ENCODE measurements around the gene COL12A1.

Gene COL12A1

DNA sequence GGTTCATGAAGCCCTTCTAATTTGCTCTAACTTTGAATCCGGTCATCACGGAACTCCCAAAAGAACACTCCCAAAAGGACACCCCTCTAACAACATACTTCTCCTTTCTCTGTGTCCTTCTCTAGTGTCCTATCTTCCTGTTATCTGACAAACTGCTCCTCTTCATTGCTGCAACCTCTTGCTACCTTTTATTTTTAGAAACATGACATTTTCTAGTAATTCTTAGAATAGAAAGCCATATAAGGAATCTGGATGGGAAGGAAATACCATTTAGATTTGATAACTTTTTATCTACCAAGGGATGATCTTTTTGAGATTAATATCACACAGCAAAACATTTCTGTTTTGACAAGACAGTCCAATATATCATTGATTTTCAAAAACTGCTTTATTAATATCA is 63.1 kb downstream of the COL12A1 start:
- no peak for DNase-seq

DNA sequence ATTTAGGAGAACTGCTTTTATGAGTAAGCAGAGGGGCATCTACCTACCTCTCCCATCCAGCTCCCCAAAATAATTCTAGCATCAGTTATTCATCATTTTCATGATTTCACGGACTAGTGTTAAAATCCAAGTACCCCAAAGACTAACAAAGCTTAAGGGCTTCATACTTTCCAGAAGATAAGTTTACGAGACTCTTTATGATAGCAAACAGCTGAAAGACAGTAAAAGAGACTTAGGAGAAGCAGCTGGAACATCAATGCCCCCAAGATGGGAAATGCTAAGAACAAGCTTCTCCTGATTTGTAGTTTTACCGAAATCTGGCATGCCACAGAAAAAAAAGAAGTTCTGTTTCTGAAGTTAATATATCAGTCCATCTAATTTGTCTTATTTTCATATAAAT is 70.0 kb downstream of the COL12A1 start:
- DNase-seq: no peak

DNA sequence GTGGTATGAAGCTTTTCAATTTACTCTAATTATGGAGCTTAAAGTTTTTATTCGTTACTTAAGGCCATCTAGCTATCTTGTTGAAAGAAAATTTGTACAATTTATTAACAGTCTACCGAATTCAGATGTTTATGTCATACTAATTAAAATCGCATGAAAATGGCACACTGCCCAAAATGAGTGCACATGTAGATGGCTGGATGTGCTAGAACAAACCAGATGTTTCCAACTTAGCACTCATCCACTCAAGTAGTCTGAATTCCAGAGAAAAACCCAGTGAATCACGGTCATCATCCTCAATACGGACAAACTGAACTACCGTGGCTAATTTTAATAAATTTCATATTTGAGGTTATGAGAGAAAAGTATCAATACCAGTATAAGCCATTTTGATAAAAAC is 70.4 kb downstream of the COL12A1 start:
- DNase-seq: no peak

DNA sequence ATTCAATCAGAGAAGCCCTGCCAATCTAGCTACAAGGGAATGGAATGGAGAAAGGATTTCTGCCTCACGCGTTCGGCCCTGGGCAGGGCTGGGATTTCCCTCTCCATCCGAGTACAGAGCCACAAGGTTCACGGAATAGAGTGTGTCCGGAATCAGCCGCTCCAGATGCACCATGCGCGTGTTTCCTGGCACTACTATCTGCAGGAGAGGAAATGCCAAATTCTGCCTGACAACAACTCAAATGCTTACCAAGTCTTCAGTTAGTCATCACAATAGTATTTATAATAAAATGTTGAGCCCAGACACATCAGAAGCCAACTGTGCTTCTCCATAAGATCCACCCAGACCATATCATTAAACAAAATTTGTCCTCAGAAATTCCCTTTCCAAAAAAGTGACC is 75.1 kb downstream of the COL12A1 start:
- DNase-seq: no peak

DNA sequence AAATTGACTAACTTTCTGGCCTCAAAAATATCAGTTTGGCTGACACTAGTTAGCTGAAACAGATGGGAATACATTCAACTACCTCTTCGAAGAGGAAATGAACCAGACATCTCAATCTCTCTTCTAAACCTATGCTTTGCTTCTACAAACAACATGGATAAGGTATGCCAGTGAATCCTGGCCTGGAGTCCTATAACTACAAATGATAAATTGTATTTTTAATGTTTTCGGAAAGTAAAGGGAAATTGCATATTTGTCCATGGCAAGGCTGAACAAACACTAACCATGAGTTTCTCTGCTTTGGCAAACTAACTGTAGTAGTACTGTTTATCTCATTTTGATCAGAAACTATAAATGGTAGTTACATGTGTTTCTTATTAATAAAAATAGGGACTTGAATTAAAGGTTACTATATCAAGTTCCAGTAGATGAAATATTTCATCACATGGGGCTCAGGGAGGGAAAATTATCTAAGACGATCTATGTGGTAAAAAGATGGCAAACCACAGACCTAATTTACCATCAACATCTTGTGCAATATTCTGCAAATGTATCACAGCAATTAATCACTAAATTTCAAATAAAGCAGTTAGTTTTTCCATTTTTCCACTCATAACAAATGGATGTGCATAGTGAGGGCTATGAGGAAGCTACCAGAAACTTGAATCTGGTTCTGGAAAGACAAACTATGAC is 76.8 kb downstream of the COL12A1 start:
- DNase-seq: no peak

DNA sequence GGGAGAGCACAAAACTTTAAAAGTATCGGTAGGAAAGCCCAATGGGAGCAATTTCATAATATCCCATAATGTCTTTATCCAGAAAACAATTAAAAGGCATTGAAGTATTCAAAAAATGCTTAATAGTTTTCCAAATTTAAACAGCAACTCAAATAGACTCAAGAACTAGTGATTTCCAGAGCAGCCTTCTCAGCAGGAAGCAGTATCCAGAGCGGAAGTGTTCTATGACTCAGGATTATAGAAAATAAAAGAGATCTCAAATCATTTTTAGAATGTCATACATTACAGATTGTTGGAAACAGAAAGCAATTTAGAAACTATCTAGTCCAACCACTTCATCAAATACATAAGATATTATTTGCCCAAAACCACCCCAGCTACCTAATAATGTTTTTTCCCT is 79.3 kb downstream of the COL12A1 start:
- DNase-seq: no peak

DNA sequence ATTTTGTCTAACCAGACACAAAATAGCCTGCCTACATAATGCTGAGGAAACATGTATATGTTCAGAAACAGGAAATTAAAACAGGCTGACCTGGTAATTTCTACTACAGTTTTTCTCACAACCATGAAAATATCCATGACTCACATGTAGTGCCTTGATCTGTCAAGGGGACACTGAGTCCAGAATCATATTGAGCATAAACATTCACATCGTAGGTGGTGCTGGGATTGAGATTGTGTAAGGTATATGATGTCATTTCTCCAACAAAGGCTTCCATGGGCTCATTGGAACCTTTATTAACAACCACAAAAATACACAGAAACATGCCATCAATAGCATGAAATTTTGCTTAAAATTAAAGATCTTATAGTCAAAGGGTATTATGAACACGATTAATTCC is 80.9 kb downstream of the COL12A1 start:
- DNase-seq: no peak

DNA sequence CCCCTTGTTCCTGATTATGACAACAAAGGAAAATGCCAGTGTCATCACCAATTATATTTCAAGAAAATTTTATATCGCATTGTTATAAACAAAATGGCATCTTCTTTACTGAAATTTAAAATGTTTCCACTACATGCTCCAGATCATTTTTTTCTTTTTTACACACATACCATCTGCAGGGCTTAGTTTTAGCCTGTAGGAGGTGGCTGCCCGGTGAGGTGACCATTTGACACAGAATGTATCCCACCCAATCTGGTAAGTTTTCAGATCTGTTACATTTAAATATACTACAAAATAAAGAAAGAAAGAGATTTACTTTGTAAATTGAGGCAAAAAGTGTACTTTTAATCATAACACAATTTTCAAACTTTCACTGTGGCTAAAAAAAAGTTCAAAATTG is 81.8 kb downstream of the COL12A1 start:
- DNase-seq: no peak

DNA sequence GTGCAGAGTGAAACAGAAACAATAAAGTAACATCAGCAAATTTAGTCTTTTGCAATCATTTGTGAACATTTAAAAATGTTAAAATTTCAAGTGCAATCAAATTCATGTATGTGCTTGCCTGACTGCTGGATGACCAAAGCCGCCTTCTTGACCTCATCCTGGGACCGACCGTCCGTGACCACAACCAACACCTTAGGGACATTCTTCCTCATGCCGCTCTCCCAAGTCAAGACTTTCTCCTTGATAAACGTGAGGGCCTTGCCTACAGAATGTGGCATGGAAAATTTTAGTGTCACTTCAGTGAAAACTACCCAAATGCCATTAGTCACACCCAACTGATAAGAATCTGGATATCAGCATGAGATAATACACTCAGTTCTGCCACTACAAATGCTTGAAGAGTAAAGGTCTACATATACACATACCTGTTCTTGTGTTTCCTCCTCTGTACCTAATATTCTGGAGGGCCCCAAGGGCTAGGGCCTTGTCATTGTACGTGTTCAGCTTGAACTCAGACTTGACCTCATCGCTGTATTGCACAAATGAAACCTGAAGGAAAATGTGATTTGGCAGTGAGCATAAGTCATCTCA is 86.8 kb downstream of the COL12A1 start:
- no peak for DNase-seq

DNA sequence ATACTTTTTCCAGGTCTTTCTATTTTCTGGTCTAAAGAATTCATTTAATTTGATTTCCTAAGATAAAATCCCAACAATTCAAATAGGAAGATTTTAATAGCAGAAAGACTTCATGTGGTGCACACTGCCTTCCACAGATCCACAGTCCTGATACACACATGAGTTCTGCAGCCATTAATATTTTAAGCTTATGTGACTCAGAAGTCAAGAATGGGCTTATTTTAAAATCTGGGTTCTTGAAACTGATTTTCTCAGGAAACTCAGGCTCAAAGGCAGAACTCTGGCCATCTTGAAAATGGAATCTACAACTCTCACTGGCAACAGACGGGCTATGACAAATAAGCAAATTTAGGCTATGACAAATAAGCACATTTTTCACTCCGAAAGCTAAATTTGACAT is 88.2 kb downstream of the COL12A1 start:
- DNase-seq: no peak

DNA sequence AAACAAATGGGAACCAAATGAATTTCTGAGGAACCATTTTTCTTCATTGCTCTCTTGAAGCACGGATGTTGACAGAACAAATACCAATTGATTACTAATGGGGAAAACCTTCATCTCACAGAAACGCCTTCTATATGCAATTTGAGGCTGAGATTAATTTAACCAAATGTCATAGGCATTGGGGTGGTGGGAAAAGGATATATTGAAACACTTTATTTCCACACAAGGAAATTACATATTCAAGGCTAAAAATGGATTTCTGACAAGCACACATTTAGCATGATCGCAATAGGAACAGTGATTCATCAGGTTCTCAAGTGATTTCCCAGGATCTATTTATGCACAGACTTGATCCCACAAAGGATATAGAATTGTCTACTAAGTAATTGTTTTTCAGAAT is 88.9 kb downstream of the COL12A1 start:
- DNase-seq: no peak

DNA sequence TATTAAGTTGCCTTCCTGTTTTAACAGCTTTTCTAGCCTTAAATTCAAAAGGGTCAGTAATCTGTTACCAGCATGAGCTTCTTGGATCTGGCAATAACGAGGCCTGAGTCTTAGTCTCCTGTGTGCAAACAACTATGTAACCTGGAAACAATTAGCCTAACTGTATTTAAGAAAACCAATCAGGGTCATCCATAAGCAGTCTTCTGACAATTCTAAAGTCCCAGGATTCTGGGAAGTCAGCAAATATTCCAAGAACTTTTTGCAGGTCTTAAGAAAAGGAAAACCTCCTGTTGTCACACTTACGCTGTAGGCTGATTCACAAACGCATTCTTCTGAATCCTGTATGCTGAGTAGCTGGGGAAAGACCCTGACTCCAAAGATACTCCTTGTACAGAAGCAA is 90.4 kb downstream of the COL12A1 start:
- DNase-seq: no peak

DNA sequence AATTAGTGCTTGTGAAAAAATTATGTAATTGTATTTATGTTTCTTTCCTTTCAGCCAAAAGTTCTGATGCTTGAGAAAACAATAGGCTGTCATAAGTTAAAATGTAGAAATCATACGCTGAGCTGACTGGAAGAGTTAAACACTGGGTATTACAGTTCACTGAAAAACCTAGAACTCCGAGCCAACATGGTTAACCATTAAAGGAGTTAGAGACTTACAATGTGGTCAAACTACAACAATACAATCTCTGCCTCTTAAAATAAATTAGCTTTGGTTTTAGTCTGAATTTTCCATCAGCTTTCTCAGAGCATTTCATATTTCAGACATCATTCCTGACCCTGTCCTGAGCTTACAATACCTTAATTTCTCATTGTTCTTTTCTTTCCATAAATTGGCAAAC is 91.0 kb downstream of the COL12A1 start:
- no peak for DNase-seq

DNA sequence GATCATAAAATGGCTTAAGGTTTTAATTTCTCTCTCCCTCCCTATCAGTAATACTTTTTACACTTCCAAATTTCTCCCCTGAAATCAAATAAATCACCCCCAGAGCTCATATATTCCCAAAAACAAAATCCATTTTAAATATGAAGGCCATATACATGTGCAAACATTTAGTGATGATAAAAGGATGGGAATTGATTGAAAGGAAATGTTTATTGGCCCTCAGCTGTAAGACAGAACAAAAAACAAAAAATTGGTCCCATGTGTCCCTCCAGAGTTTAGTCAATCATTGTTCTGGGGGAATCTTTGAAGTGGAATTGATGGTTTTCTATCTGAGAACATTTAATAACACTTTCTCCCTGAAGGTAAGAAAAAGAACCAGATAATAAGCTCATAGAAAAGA is 91.7 kb downstream of the COL12A1 start:
- no peak for DNase-seq

DNA sequence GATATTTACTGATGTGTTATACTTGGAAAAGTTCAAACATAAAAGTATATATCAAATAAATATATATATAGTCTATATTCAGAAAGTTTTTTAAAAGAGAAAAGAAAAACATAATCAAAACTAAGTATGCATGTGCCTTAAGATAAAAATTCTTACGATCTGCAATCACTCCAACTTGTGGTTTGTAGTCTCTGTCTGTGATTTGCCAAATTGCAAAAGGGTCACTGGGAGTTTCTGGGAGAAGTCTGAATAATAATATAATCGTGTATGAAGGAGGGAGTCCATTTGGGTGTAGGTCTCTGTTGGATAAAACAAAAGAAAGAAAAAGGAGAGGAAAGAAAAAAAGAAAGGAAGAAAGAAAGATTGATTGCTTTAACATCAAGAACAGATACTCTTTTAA is 92.4 kb downstream of the COL12A1 start:
- DNase-seq: no peak

DNA sequence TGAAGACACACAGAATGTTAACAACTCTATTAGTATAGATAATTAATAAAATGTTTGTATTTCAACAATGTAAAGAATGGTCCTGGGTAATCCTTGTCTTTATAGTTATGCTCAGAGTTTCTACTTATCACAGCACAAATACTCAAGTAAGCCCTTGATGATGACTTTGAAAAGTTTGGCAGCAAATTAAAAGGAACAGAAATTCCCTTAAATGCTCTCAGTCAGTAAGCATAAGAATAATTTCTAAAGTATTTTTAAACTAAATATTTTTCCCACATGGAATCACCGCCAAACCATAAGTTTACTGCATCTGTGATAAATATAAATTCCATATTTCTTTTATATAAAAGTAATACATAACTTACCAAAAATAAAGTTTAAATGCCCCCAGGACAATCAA is 96.1 kb downstream of the COL12A1 start:
- DNase-seq: no peak

DNA sequence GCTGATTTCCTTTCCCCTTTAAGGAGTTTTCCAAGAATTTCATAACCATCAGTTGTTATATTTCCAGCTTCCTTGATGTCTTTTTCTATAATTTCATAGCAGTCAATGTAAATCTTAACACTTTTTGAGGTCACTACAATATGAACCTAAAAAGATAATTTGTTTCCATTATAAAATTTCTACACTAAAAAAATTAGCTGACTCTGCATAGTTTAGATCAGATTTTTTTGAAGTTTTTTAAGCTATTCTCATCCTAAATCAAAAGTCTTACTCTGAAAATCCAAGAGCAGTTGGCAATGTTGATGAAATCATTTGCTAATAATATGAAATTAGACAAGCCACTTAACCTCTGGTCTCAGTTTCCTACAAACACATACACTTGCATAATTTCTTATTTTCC is 96.8 kb downstream of the COL12A1 start:
- no peak for DNase-seq

DNA sequence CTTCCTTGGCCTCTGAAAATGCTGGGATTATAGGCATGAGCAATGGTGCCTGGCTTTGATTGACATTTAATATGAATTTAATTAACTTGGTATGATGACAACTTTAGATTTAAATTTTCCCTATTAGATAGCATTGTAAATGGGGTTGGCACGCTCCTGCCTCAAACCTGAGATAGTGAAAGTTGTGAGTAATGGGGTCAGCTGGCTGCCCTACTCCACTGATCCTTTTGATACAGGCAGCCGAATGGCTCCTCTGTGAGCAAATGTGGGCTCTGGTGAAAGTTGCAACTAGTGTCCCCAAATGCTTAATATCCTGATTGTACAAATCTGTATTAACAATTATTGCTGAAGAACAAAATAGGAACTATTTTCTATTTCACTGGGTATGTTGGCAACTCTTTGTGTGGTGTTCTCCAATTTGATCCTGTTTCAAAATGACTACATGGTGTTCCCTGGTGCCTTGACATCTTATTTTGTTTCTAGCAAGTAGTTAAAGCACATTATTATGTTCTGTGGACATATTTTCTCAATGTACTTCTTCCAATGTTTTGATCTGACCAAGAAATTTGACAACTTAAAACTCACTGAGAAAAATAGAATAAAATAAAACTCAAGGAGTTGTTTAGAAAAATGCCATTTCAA is 97.4 kb downstream of the COL12A1 start:
- DNase-seq: no peak

DNA sequence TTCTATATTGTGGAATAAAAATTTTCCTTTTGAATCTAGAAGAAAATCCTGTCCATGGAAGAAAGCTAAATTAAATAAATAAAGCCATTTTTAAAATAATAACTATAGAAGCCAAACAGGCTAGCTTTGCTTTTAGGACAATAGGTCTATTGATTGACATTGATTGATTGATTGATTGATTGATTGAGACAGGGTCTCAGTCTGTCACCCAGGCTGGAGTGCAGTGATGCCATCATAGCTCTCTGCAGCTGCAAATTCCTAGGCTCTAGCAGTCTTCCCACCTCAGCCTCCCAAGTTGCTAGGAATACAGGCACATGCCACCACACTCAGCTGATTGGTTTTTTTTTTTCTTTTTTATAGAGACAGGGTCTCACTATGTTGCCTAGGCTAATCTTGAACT is 97.9 kb downstream of the COL12A1 start:
- no peak for DNase-seq

DNA sequence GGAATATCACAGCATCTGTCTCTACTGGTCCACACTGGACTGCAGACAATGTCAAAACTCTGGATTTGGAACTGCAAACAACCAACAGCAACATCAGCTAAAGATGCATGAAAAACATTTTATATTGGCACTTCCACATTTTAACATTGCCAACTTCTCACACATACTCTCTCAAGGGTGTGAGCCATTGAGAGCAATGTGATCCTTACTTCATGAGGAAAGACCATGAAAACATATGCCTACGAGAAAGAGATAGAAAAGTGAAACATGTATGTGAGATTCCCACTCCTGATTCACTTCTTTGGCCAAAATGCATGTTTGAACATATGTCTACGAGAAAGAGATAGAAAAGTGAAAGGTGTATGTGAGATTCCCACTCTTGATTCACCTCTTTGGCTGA is 99.4 kb downstream of the COL12A1 start:
- no peak for DNase-seq

DNA sequence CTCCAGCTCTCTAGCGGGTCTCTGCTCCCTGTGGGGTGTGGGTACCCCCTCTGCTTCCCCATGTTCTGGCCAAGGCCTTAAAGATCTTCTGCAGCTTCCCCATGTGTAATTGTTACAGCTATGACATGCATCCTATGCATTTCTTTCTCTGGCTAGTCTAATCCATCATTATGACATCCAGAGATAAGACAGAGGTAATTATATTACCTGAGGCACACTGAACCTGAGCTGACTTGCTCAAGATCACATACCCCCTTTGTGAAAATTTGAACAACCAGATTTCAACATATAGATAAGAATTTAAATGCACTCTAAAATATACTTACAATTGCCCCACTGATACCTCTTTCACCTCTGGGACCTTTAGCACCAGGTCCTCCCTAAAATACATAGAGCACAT is 102.4 kb downstream of the COL12A1 start:
- no peak for DNase-seq

DNA sequence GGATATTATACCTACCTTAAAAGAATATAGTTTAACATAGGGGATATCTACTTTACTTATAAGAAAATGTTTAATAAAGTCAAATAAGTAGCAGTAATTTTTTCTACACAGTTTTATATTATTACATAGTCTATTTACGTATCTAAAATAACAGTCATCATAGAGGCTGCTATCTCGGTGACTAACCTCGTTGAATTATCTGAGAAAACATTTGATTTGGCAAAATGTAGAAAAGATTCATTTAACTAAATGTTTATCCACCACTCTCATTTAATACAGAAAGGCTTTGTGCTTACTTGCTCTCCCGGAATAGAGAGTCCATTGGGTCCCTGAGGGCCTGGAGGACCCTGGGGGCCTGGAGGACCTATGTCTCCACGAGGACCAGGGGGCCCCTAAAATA is 103.6 kb downstream of the COL12A1 start:
- no peak for DNase-seq

DNA sequence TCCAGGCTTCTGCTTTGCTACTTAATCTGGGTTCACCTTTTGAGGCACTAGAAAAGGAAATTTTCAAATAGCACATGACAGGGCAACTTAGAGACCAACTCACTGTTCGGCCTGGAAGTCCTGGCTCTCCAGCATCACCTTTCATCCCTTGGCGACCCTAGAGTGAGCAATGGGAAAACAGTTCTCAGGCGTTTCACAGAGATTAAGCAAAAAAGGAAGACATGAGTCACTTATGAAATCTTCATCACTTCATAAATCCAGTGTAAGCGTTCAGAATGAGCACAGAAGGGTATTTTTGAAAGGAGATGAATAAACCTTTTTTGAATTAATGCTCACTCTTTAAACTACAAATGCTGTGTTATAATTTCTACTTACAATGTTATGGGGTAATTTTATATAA is 104.0 kb downstream of the COL12A1 start:
- no peak for DNase-seq

DNA sequence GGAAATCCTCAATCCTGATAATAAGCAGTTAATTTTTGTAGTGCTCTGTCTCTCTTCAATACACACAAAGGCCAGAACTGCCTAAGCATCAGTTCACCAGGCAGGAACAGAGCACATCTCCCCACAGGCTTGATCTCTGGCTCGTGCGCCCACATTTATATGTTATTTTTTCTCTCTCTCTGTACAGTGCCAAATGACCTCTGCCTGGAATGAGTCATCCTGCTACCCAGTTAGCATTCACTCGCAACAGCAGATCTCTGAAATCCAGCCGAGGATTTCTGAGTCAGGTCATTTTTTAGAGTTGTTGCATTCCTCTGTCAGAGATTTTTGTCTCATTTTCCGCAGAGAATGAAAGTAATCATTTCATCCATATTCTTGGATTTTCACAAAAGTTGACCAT is 107.1 kb downstream of the COL12A1 start:
- no peak for DNase-seq

DNA sequence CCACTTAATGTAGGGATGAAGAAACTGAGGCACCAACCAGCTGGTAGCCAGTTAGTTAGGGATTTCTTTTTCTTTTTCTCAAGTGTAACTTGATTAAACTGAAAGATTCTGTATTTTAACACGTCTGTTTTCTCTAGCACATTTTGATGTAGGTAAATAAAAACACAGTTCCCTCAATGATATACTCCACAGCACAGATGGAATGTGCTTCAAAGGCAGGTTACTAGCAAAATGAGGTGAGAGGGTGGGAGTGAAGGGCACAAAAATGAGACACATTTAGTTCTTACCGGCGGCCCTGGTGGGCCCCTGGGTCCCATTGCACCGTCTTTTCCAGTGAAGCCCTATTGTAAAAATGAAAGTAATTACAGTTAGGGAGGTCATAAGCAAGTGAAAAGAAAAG is 108.9 kb downstream of the COL12A1 start:
- DNase-seq: no peak

Measured in NCI-H1417 treated with DMSO at 0.1 percent for 48 hours (cell line).